B cell (primary cell): ENCODE measurements around the gene PPP1R9A. TPM values are rescaled to one million over a fixed set of nuclear protein-coding genes. Genes with fewer than 3 reads are reported as not detected.

Source experiments
- ATAC-seq: fragments of 200-7000 bp; cut with Tn5 transposase; one replicate; pipeline ENCODE4 v1.10.0; 2021; ENCODE audit warnings: low read depth, mild to moderate bottlenecking, moderate number of reproducible peaks, moderate library complexity
- CTCF ChIA-PET: fragments of 350-600 bp; sonication (Branson Sonifier 250); formaldehyde crosslinking; loops from one replicate; lab custom pipeline; 2021; ENCODE audit warnings: antibody characterized with exemption, inconsistent platforms; lab: Charles Lee
- POLR2A ChIA-PET: fragments of 350-600 bp; sonication (Branson Sonifier 250); formaldehyde crosslinking; loops from one replicate; lab custom pipeline; 2021; ENCODE audit warnings: antibody characterized with exemption; lab: Charles Lee
- DNase-seq: peaks from one replicate; pipeline ENCODE4 v3.0.0; 2013
- H2AFZ ChIP-seq: 2 replicates; pipeline ENCODE4 v1.6.1; 2012; ENCODE audit warnings: mild to moderate bottlenecking, low read depth, low read length; ENCODE audit not compliant: insufficient read depth, poor library complexity, severe bottlenecking
- H3K27ac ChIP-seq, 2 donors: 1 replicate in 1 of 2; 2 replicates in 1 of 2; pipeline ENCODE4 v1.5.1; 2012 to 2013; ENCODE audit warnings: low read length in 2 of 2, mild to moderate bottlenecking in 2 of 2, moderate library complexity in 1 of 2
- H3K27me3 ChIP-seq, 4 experiments: fragments of 200-600 bp in 1 of 4; sonication (generic) in 1 of 4; replicated peaks in 1 of 4; 1 replicate in 2 of 4; 2 replicates in 2 of 4; pipeline versions ENCODE4 v1.6.1 to v1.7.0; 2013 to 2016; ENCODE audit warnings: low read length in 3 of 4, mild to moderate bottlenecking in 2 of 4, mixed read lengths in 1 of 4, moderate library complexity in 1 of 4; ENCODE audit not compliant: insufficient read depth in 4 of 4, control insufficient read depth in 3 of 4; ENCODE audit errors: control extremely low read depth in 1 of 4
- H3K36me3 ChIP-seq, 2 experiments: replicated peaks in 1 of 2; 1 replicate in 1 of 2; 2 replicates in 1 of 2; pipeline versions ENCODE4 v1.6.1 to v1.7.1; 2013; ENCODE audit warnings: low read length in 1 of 2; ENCODE audit not compliant: insufficient read depth in 2 of 2, control insufficient read depth in 1 of 2; ENCODE audit errors: control extremely low read depth in 1 of 2, extremely low read depth in 1 of 2
- H3K4me1 ChIP-seq, 2 donors: fragments of 200-600 bp in 1 of 2; sonication (generic) in 1 of 2; 1 replicate in 1 of 2; 2 replicates in 1 of 2; pipeline versions ENCODE4 v1.5.1 to v1.6.1; 2013 to 2017; ENCODE audit warnings: low read length in 2 of 2; ENCODE audit not compliant: control insufficient read depth in 2 of 2, insufficient read depth in 2 of 2
- H3K4me2 ChIP-seq: replicated peaks from 2 replicates; pipeline ENCODE3; 2012; ENCODE audit warnings: mild to moderate bottlenecking, low read depth, low read length; ENCODE audit not compliant: poor library complexity, severe bottlenecking
- H3K4me3 ChIP-seq, 5 experiments: fragments of 200-600 bp in 1 of 5; sonication (generic) in 1 of 5; 1 replicate in 3 of 5; 2 replicates in 2 of 5; pipeline versions ENCODE4 v1.5.1 to v1.7.0; 2011 to 2016; ENCODE audit warnings: low read length in 4 of 5, mild to moderate bottlenecking in 4 of 5, low read depth in 2 of 5, control low read depth in 1 of 5, moderate library complexity in 1 of 5; ENCODE audit not compliant: insufficient read depth in 1 of 5; ENCODE audit errors: control extremely low read depth in 1 of 5, extremely low read depth in 1 of 5
- H3K79me2 ChIP-seq: fragments of 200-600 bp; sonication (generic); one replicate; pipeline ENCODE4 v1.6.0; 2016; ENCODE audit warnings: low read length; ENCODE audit not compliant: control insufficient read depth, insufficient read depth
- H3K9ac ChIP-seq: fragments of 200-600 bp; sonication (generic); 2 replicates; pipeline ENCODE4 v1.6.1; 2017; ENCODE audit warnings: mild to moderate bottlenecking, low read length, moderate library complexity
- H3K9me3 ChIP-seq, 3 donors: one replicate each; pipeline versions ENCODE4 v1.6.1 to v1.7.1; 2013; ENCODE audit warnings: low read length in 2 of 3; ENCODE audit not compliant: control insufficient read depth in 2 of 3, insufficient read depth in 1 of 3; ENCODE audit errors: control extremely low read depth in 1 of 3
- H4K20me1 ChIP-seq: 2 replicates; pipeline ENCODE4 v1.6.0; 2012; ENCODE audit warnings: mild to moderate bottlenecking, low read length; ENCODE audit not compliant: insufficient read depth, control insufficient read depth, poor library complexity, severe bottlenecking
- H3K27ac Mint-ChIP-seq: one replicate; pipeline ENCODE4 v1.8.0; 2021; ENCODE audit warnings: mixed read lengths
- H3K27me3 Mint-ChIP-seq: one replicate; pipeline ENCODE4 v1.8.0; 2021; ENCODE audit warnings: mixed read lengths
- H3K4me1 Mint-ChIP-seq: one replicate; pipeline ENCODE4 v1.8.0; 2021; ENCODE audit warnings: mixed read lengths
- H3K4me3 Mint-ChIP-seq: one replicate; pipeline ENCODE4 v1.8.0; 2021; ENCODE audit warnings: mixed read lengths
- H3K9me3 Mint-ChIP-seq: one replicate; pipeline ENCODE4 v1.8.0; 2022; ENCODE audit warnings: mixed read lengths; ENCODE audit not compliant: insufficient read depth
- CTCF ChIP-seq: fragments of 200-600 bp; IDR thresholded peaks from one replicate; pipeline ENCODE4 v1.8.0; 2022; ENCODE audit warnings: antibody characterized with exemption, mild to moderate bottlenecking
- EZH2 ChIP-seq: IDR thresholded peaks from 2 replicates; pipeline ENCODE4 v1.6.1; 2012; ENCODE audit warnings: borderline replicate concordance, low read depth, mild to moderate bottlenecking, moderate library complexity, low read length; ENCODE audit not compliant: insufficient read depth, poor library complexity, severe bottlenecking
- WGBS: methylation state at CpG from one replicate; pipeline ENCODE4 v1.1.5; 2013; ENCODE audit warnings: missing lambda C conversion rate; ENCODE audit not compliant: insufficient coverage; 5-methylcytosine and 5-hydroxymethylcytosine counted together
- intact Hi-C: fragments of 100-400 bp; cut with micrococcal nuclease; formaldehyde crosslinking; loops from one replicate; pipeline ENCODE4 v1.10.0; 2022
- polyA plus RNA-seq: library from polyadenylated mRNA; depleted of rRNA; stranded (reverse); fragments of >200 nt; gene quantifications from 2 replicates; pipeline ENCODE4 v1.2.3, GENCODE V29; 2012
- total RNA-seq, 2 donors: library from RNA; stranded (reverse); fragments of 120-200 nt in 1 of 2; gene quantifications; 1 replicate in 1 of 2; 2 replicates in 1 of 2; pipeline versions ENCODE4 v1.2.3 to v1.2.4, GENCODE V29; 2013 to 2022

The PPP1R9A gene
- total and polyA plus RNA-seq, 2 donors (not counting 1 experiment from before 2014, with no cell fraction given): 1.1 to 4.8 TPM

GRCh38 chr7:95244616-95245015, 337.2 kb downstream of the PPP1R9A start:
- no peaks in the 10 kb centered on the region for H4K20me1 ChIP-seq
- H3K4me3 ChIP-seq: no peak overlapping the region
- CTCF ChIA-PET: no interaction called here
- no peaks in the 10 kb centered on the region for H3K27me3 Mint-ChIP-seq
- no peak for TF ChIP-seq CTCF
- H3K9ac ChIP-seq: no peak overlapping the region
- H3K9me3 Mint-ChIP-seq: no peaks in the 10 kb centered on the region
- no peak overlapping the region for H3K27ac ChIP-seq
- no peaks in the 10 kb centered on the region for H3K36me3 ChIP-seq
- no peak overlapping the region for H3K27ac Mint-ChIP-seq
- H2AFZ ChIP-seq: no peak overlapping the region
- intact Hi-C loops: loop anchor here (5.0 kb wide), 1 partner anchor 797 kb away; no protein-coding TSS in a partner anchor
- POLR2A ChIA-PET: no interaction called here
- no peaks in the 10 kb centered on the region for H3K4me1 Mint-ChIP-seq
- H3K4me3 Mint-ChIP-seq: no peak overlapping the region
- no peak overlapping the region for H3K4me2 ChIP-seq
- H3K79me2 ChIP-seq: no peaks in the 10 kb centered on the region
- no peak for ATAC-seq
- no peaks in the 10 kb centered on the region for H3K27me3 ChIP-seq
- no peaks in the 10 kb centered on the region for H3K9me3 ChIP-seq
- no peaks in the 10 kb centered on the region for H3K4me1 ChIP-seq
- DNase-seq: no peak

GRCh38 chr7:95245828-95246500, 338.6 kb downstream of the PPP1R9A start:
- no peak for TF ChIP-seq CTCF
- no peak for TF ChIP-seq EZH2
- H2AFZ ChIP-seq: no peak overlapping the region
- no peak overlapping the region for H3K27ac ChIP-seq
- H3K9me3 ChIP-seq: no peaks in the 10 kb centered on the region
- WGBS: 100% methylated on average over 3 of the region's 5 CpGs
- no peaks in the 10 kb centered on the region for H3K4me1 ChIP-seq
- no peaks in the 10 kb centered on the region for H3K27me3 ChIP-seq
- H3K27ac Mint-ChIP-seq: no peak overlapping the region
- no peak overlapping the region for H3K4me3 ChIP-seq
- no peaks in the 10 kb centered on the region for H3K27me3 Mint-ChIP-seq
- H3K4me2 ChIP-seq: no peak overlapping the region
- H3K4me3 Mint-ChIP-seq: no peak overlapping the region
- ChIA-PET CTCF (interaction anchor here (2.0 kb wide), 1 partner anchor 797 kb away, joined by 25 read pairs; no protein-coding TSS in a partner anchor), POLR2A (no interaction called here)
- H3K9ac ChIP-seq: no peak overlapping the region
- no peaks in the 10 kb centered on the region for H3K4me1 Mint-ChIP-seq
- intact Hi-C loops: loop anchor here (5.0 kb wide), 1 partner anchor 799 kb away; no protein-coding TSS in a partner anchor
- no peak for DNase-seq
- no peaks in the 10 kb centered on the region for H3K9me3 Mint-ChIP-seq
- no peak for ATAC-seq
- no peaks in the 10 kb centered on the region for H3K36me3 ChIP-seq
- H3K79me2 ChIP-seq: no peaks in the 10 kb centered on the region
- H4K20me1 ChIP-seq: no peaks in the 10 kb centered on the region
